ENCODE results near the gene NLGN1.

NLGN1 gene

DNA sequence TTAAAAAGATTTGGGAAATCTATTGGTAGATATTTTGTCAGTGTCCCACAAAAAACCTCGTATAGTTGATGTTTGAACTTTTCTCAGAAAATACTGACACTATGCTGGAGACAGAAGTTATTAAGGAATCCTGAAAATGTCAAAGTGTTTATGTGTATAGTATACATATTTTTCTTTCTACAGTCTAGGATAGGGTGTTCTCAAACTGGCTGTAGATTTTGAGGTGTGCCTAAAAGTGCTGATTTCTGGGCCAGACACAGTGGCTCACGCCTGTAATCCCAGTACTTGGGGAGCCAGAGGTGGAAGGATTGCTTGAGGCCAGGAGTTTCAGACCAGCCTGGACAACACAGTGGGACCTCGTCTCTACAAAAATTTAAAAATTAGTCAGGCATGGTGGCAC lies 322.0 kb downstream of the NLGN1 start:
- no peak for ATAC-seq
- no peak for TF ChIP-seq CSDC2 (CRISPR knock-in tag; IDR thresholded peaks at IDR 0.05)
- TF ChIP-seq TOX (CRISPR knock-in tag; IDR thresholded peaks at IDR 0.05; ENCODE audit: borderline replicate concordance), result no peak
- TF ChIP-seq ZNF565 (CRISPR knock-in tag; conservative IDR thresholded peaks at IDR 0.05; ENCODE audit: low read depth), result no peak
- TF ChIP-seq ZNF8 (CRISPR knock-in tag; IDR thresholded peaks at IDR 0.05), result no peak

- no peak for TF ChIP-seq OSR1 (CRISPR knock-in tag; IDR thresholded peaks at IDR 0.05)
- peak; percentile 69; the same call in 2 of the 3 replicates for ATAC-seq
Observed at GRCh38 chr3:173725507-173725906, 328.0 kb downstream of the NLGN1 start.

- TF ChIP-seq GLIS3 (CRISPR knock-in tag; IDR thresholded peaks at IDR 0.05) (no peak), ZC3H10 (CRISPR knock-in tag; IDR thresholded peaks at IDR 0.05) (no peak), TSHZ2 (CRISPR knock-in tag; IDR thresholded peaks at IDR 0.05) (no peak), ZFP30 (CRISPR knock-in tag; IDR thresholded peaks at IDR 0.05) (no peak), CSRNP3 (CRISPR knock-in tag; IDR thresholded peaks at IDR 0.05) (no peak), OSR1 (CRISPR knock-in tag; IDR thresholded peaks at IDR 0.05) (no peak), TCF4 (CRISPR knock-in tag; IDR thresholded peaks at IDR 0.05; ENCODE audit: borderline replicate concordance) (no peak), ISL1 (CRISPR knock-in tag; IDR thresholded peaks at IDR 0.05) (no peak), ZFP3 (CRISPR knock-in tag; IDR thresholded peaks at IDR 0.05) (no peak), PATZ1 (CRISPR knock-in tag; IDR thresholded peaks at IDR 0.05; ENCODE audit: borderline replicate concordance) (no peak)
- TF ChIP-seq, protein P1, sequence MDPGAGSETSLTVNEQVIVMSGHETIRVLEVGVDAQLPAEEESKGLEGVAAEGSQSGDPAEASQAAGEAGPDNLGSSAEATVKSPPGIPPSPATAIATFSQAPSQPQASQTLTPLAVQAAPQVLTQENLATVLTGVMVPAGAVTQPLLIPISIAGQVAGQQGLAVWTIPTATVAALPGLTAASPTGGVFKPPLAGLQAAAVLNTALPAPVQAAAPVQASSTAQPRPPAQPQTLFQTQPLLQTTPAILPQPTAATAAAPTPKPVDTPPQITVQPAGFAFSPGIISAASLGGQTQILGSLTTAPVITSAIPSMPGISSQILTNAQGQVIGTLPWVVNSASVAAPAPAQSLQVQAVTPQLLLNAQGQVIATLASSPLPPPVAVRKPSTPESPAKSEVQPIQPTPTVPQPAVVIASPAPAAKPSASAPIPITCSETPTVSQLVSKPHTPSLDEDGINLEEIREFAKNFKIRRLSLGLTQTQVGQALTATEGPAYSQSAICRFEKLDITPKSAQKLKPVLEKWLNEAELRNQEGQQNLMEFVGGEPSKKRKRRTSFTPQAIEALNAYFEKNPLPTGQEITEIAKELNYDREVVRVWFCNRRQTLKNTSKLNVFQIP (CRISPR knock-in tag; IDR thresholded peaks at IDR 0.05; ENCODE audit: borderline replicate concordance, low read depth), result no peak
- TF ChIP-seq, protein P2, sequence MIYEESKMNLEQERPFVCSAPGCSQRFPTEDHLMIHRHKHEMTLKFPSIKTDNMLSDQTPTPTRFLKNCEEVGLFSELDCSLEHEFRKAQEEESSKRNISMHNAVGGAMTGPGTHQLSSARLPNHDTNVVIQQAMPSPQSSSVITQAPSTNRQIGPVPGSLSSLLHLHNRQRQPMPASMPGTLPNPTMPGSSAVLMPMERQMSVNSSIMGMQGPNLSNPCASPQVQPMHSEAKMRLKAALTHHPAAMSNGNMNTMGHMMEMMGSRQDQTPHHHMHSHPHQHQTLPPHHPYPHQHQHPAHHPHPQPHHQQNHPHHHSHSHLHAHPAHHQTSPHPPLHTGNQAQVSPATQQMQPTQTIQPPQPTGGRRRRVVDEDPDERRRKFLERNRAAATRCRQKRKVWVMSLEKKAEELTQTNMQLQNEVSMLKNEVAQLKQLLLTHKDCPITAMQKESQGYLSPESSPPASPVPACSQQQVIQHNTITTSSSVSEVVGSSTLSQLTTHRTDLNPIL (CRISPR knock-in tag; IDR thresholded peaks at IDR 0.05; ENCODE audit: low read depth), result no peak
- ATAC-seq, result no peak
Observed at GRCh38 chr3:173730391-173730790, 332.8 kb downstream of the NLGN1 start.

GRCh38 chr3:173732237-173732636 lies 334.7 kb downstream of the NLGN1 start:
- TF ChIP-seq TOX (CRISPR knock-in tag; IDR thresholded peaks at IDR 0.05; ENCODE audit: borderline replicate concordance) (no peak), GLIS3 (CRISPR knock-in tag; IDR thresholded peaks at IDR 0.05) (no peak), PATZ1 (CRISPR knock-in tag; IDR thresholded peaks at IDR 0.05; ENCODE audit: borderline replicate concordance) (no peak), ISL1 (CRISPR knock-in tag; IDR thresholded peaks at IDR 0.05) (no peak), RARB (CRISPR knock-in tag; IDR thresholded peaks at IDR 0.05) (no peak), ARNTL (CRISPR knock-in tag; IDR thresholded peaks at IDR 0.05; ENCODE audit: borderline replicate concordance, low read depth) (no peak), OSR1 (CRISPR knock-in tag; IDR thresholded peaks at IDR 0.05) (no peak), BACH2 (CRISPR knock-in tag; IDR thresholded peaks at IDR 0.05; ENCODE audit: borderline replicate concordance) (no peak), TCF4 (CRISPR knock-in tag; IDR thresholded peaks at IDR 0.05; ENCODE audit: borderline replicate concordance) (no peak)
- peak; percentile 55; the same call in 2 of the 3 replicates for ATAC-seq

Data from SK-N-SH treated with all-trans-retinoic acid at 6 μM for 48 hours (cell line).